GM18498 (cell line): ENCODE data around the gene SUSD1.

Experiments
- ATAC-seq: cut with Tn5 transposase; IDR thresholded peaks from one replicate; pipeline ENCODE4 v1.9.1; 2021; ENCODE audit warnings: mild to moderate bottlenecking, moderate library complexity; ENCODE audit not compliant: unreplicated experiment

Gene SUSD1

GRCh38 chr9:112072721-112073638 is 102.1 kb downstream of the SUSD1 start:
- no peak for ATAC-seq

GRCh38 chr9:112069318-112070169 is 105.6 kb downstream of the SUSD1 start:
- ATAC-seq = no peak

- no peak for ATAC-seq
These were observed 109.1 kb downstream of the SUSD1 start for GRCh38 chr9:112065806-112066606.

- ATAC-seq = no peak
These were observed 110.2 kb downstream of the SUSD1 start for GRCh38 chr9:112064871-112065270.

- ATAC-seq = no peak
These were observed 111.5 kb downstream of the SUSD1 start for GRCh38 chr9:112063586-112063985.

GRCh38 chr9:112063151-112063550 is 111.9 kb downstream of the SUSD1 start:
- no peak for ATAC-seq

- ATAC-seq = peak; percentile 77
These were observed 113.9 kb downstream of the SUSD1 start for GRCh38 chr9:112061152-112061740.

GRCh38 chr9:112059966-112060320 is 115.2 kb downstream of the SUSD1 start:
- ATAC-seq = no peak

- ATAC-seq = no peak
These were observed 115.7 kb downstream of the SUSD1 start for GRCh38 chr9:112059145-112059965.

GRCh38 chr9:112056996-112057395 is 118.1 kb downstream of the SUSD1 start:
- ATAC-seq = no peak

- no peak for ATAC-seq
These were observed 120.2 kb downstream of the SUSD1 start for GRCh38 chr9:112054916-112055315.

- ATAC-seq = no peak
These were observed 123.3 kb downstream of the SUSD1 start for GRCh38 chr9:112051812-112052211.

- ATAC-seq = no peak
These were observed 124.3 kb downstream of the SUSD1 start for GRCh38 chr9:112050544-112051475.

- ATAC-seq = no peak
These were observed 125.1 kb downstream of the SUSD1 start for GRCh38 chr9:112049811-112050516.

GRCh38 chr9:112048924-112049691 is 126.0 kb downstream of the SUSD1 start:
- no peak for ATAC-seq

- ATAC-seq = no peak
These were observed 127.5 kb downstream of the SUSD1 start for GRCh38 chr9:112047538-112048066.

- no peak for ATAC-seq
These were observed 128.9 kb downstream of the SUSD1 start for GRCh38 chr9:112046181-112046580.
